AG10803 (cell line): Measurements from ENCODE around the gene PPFIA4.

Experiments used
- DNase-seq: peaks from one replicate; pipeline ENCODE4 v3.0.0; 2010; ENCODE audit warnings: low read depth
- H3K4me3 ChIP-seq: 2 replicates; pipeline ENCODE4 v1.5.1; 2011; ENCODE audit warnings: mild to moderate bottlenecking, low read length, control low read depth
- TF ChIP-seq, protein P1 (sequence below): conservative IDR thresholded peaks from 2 replicates; pipeline ENCODE4 v1.5.1; 2011; ENCODE audit warnings: mild to moderate bottlenecking, low read length, control low read depth, inconsistent platforms

The PPFIA4 gene

DNA sequence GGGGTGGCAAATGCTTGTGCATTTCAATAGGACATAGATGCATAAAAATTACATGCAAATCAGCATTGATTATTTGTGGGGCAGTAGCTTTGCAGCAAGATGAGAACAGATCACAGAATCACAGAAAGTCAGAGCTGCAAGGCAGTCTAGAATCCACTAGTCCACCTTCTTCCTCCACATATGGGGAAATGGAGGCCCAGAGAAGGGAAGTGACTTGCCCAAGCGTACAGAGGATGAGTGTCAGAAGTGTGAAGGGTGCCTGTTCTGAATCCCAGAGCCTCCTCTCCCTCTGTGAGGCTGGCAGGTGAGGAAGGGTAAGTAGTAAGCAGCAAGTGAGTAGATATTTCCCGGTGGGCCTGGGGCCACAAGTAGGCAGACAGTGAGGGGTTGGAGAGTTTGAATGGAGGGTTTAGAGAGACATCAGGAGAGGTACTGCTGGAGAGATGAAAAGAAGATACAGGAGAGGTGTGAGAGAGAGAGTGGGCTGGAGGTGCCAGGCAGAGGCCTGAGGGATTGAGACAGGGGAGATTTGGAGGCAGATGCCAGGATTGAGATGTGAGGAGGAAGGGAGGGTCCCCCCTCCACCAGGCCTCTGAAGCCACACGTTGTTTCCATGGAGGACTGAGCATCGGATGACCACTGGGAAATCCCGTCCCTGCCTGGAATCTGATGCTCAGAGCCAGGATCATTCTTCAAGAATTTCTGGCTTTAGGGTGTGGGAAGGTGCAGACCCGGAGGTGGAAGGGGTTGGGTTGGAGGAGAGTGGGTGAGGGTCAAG, 64.3 kb downstream of the PPFIA4 start:
- TF ChIP-seq, protein P1, sequence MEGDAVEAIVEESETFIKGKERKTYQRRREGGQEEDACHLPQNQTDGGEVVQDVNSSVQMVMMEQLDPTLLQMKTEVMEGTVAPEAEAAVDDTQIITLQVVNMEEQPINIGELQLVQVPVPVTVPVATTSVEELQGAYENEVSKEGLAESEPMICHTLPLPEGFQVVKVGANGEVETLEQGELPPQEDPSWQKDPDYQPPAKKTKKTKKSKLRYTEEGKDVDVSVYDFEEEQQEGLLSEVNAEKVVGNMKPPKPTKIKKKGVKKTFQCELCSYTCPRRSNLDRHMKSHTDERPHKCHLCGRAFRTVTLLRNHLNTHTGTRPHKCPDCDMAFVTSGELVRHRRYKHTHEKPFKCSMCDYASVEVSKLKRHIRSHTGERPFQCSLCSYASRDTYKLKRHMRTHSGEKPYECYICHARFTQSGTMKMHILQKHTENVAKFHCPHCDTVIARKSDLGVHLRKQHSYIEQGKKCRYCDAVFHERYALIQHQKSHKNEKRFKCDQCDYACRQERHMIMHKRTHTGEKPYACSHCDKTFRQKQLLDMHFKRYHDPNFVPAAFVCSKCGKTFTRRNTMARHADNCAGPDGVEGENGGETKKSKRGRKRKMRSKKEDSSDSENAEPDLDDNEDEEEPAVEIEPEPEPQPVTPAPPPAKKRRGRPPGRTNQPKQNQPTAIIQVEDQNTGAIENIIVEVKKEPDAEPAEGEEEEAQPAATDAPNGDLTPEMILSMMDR, result no peak
- H3K4me3 ChIP-seq, result no peak overlapping the region
- DNase-seq, result no peak

DNA sequence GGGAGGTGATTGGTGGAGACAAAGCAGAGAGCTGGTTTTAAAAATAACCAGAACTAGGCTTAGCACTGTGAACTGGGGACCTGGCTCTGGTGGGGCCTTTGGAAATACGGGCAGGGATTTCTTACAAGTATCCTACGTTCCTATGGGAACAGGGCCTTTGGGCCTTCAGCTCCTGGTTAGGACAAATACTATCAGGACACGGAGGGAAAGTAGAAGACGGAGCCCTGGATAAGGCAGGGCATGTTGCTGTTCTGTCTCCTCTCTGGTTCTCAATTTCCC, 64.8 kb downstream of the PPFIA4 start:
- H3K4me3 ChIP-seq, result no peak overlapping the region
- DNase-seq, result no peak
- TF ChIP-seq, protein P1, result no peak

DNA sequence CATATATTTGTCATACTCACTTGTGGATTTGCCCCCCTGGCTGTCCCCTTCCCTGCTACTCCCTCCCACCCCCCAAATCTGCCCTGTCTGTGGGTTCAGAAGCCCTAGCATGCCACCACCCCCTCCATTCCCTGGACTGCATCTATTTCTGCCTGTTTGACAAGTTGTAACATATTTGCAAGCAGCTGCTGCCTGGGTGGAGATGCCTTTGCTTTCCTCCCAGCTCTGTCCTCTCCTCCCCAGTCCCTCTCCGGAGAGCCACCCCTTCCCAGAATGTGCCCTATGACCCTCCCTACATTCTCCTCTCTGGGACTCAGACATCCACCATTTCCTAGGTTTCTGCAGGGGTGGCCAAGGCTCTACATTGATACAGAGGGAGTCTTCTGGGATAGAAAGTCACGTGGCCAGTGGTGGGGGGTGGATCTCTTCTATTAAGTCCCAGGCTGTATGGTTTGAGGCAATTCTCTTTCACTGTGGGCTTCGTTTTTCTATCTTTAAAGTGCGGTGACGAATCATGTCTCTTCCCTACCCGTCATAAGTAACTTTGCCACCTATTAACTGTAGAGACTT, 65.6 kb downstream of the PPFIA4 start:
- no peak overlapping the region for H3K4me3 ChIP-seq
- no peak for DNase-seq
- TF ChIP-seq, protein P1, result no peak

DNA sequence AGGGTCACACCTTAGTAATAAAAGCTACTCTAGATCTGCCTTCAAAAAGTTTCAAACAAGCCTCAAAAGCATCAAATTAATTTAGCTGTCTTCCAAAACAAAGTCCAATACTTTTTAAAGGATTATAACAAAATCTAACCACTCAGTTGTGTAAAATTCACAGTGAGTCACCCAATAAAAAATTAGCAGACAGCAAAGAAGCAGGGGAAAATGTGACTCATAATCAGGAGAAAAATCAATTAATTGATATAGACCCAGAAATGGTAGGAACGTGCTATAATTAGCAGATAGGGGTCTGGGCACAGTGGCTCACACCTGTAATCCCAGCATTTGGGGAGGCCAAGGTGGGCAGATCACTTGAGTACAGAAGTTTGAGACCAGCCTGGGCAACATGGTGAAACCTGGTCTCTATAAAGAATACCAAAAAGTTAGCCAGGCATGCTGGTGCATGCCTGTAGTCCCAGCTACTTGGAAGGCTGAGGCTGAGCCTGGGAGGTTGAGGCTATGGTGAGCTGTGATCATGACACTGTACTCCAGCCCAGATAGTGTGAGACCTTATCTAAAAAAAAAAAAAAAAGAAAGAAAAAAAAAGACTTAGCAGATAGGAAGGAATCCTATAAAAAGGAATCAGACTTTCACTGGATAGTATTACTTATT, 67.6 kb downstream of the PPFIA4 start:
- DNase-seq, result no peak
- TF ChIP-seq, protein P1, result no peak
- H3K4me3 ChIP-seq, result no peak overlapping the region

GRCh38 chr1:203095061-203095690, 68.9 kb downstream of the PPFIA4 start:
- H3K4me3 ChIP-seq, result no peak overlapping the region
- DNase-seq, result no peak
- TF ChIP-seq, protein P1, result no peak

GRCh38 chr1:203096566-203096965, 70.3 kb downstream of the PPFIA4 start:
- TF ChIP-seq, protein P1, result no peak
- H3K4me3 ChIP-seq, result no peak overlapping the region
- no peak for DNase-seq

DNA sequence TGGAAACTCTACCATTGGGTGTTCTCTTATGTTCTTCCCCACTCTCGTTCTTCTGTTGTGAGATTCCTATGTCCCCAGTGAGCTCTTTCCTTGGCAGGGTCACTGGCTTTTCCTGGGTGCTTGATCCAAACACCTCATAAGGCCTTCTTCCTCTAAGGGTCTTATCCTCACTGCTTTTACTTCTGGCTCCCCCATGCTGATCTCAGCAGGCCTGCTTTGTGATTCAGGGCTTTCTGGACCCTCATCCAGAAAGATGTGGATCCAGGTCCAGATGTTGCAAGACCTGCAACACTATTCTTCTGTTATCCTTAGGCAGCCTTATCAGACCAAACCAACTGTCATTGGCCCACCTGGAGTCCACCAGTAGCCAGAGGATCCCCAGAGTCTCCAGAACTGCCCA, 70.7 kb downstream of the PPFIA4 start:
- H3K4me3 ChIP-seq, result no peak overlapping the region
- no peak for DNase-seq
- TF ChIP-seq, protein P1, result no peak
